HG03520 (cell line): Measurements from ENCODE around the gene DNAJC17.

Experiments
- ATAC-seq: cut with Tn5 transposase; IDR thresholded peaks from one replicate; pipeline ENCODE4 v1.9.1; 2021; ENCODE audit warnings: mild to moderate bottlenecking, moderate library complexity; ENCODE audit not compliant: unreplicated experiment

DNAJC17 gene

GRCh38 chr15:40746916-40747418 lies 60.3 kb downstream of the DNAJC17 start:
- no peak for ATAC-seq

GRCh38 chr15:40744815-40745152 lies 62.5 kb downstream of the DNAJC17 start:
- ATAC-seq, result no peak

GRCh38 chr15:40743921-40744814 lies 63.1 kb downstream of the DNAJC17 start:
- no peak for ATAC-seq

GRCh38 chr15:40743485-40743901 lies 63.8 kb downstream of the DNAJC17 start:
- ATAC-seq, result no peak

GRCh38 chr15:40739854-40740253 lies 67.4 kb downstream of the DNAJC17 start:
- no peak for ATAC-seq

GRCh38 chr15:40739047-40739446 lies 68.2 kb downstream of the DNAJC17 start:
- ATAC-seq, result no peak

GRCh38 chr15:40737048-40737447 lies 70.2 kb downstream of the DNAJC17 start:
- no peak for ATAC-seq

GRCh38 chr15:40736575-40736974 lies 70.7 kb downstream of the DNAJC17 start:
- ATAC-seq, result no peak

- no peak for ATAC-seq
Measured at GRCh38 chr15:40731034-40731433, 76.2 kb downstream of the DNAJC17 start.

GRCh38 chr15:40723919-40724318 lies 83.4 kb downstream of the DNAJC17 start:
- no peak for ATAC-seq

GRCh38 chr15:40722934-40723333 lies 84.3 kb downstream of the DNAJC17 start:
- ATAC-seq, result no peak

- ATAC-seq, result no peak
Measured at GRCh38 chr15:40722354-40722753, 84.9 kb downstream of the DNAJC17 start.

- ATAC-seq, result no peak
Measured at GRCh38 chr15:40721701-40722100, 85.6 kb downstream of the DNAJC17 start.

- ATAC-seq, result no peak
Measured at GRCh38 chr15:40716165-40716564, 91.1 kb downstream of the DNAJC17 start.
